ENCODE data around the gene TXLNA.

DNA sequence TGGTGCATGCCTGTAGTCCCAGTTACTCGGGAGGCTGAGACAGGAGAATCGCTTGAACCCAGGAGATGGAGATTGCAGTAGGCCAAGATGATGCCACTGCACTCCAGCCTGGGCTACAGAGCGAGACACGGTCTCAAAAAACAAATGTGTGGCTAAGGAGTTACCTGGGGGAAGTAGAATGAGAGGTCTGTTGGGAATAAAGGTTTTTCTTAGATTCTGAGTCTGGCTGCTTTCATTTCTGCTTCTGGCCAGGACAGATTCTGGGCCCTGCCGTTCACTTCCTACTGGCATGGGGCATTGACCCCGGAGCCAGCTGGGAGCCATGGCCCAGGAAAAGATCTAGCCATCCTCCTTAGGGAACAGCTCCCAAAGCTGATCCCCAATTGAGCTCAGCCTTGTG, 29.0 kb downstream of the TXLNA start:
- no peak for TF ChIP-seq POLR2A (IDR thresholded peaks at IDR 0.05)
- TF ChIP-seq CTCF (IDR thresholded peaks at IDR 0.05): no peak
